Stimulated activated CD8-positive, alpha-beta memory T cell treated with anti-CD3 and anti-CD28 coated beads, Interleukin-12 subunit alpha, Interleukin-12 subunit beta, amount 100 ng/mL, for 1 hour (primary cell): Measurements from ENCODE around the gene RIMS4.
"Not testable (repeated sequence)": the region's sequence is repeated elsewhere in the genome, so short reads cannot be mapped to it uniquely, and the experiment has no call there.

Experiments
- DNase-seq: peaks from one replicate; pipeline ENCODE4 v3.0.0-alpha.2; 2020; ENCODE audit warnings: low read depth

RIMS4 gene

GRCh38 chr20:44830523-44830922 lies 20.2 kb upstream of the RIMS4 start:
- DNase-seq: no peak

GRCh38 chr20:44829688-44830087 lies 19.3 kb upstream of the RIMS4 start:
- DNase-seq: no peak

- DNase-seq: no peak
These were observed 18.3 kb upstream of the RIMS4 start for GRCh38 chr20:44828640-44829039.

GRCh38 chr20:44827401-44827800 lies 17.1 kb upstream of the RIMS4 start:
- no peak for DNase-seq

DNA sequence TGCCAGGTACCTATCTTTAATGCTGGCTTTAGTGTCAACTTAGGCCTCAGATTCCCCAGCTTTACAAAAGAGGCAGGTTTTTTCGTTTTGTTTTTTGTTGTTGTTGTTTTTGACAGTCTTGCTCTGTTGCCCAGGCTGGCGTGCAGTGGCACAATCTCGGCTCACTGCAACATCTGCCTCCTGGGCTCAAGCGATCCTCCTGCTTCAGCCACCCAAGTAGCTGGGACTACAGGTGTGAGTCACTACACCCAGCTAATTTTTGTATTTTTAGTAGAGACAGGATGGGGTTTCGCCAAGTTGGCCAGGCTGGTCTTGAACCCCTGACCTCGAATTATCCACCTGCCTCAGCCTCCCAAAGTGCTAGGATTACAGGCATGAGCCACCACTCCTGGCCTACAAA lies 11.2 kb upstream of the RIMS4 start:
- not testable (repeated sequence) for DNase-seq

DNA sequence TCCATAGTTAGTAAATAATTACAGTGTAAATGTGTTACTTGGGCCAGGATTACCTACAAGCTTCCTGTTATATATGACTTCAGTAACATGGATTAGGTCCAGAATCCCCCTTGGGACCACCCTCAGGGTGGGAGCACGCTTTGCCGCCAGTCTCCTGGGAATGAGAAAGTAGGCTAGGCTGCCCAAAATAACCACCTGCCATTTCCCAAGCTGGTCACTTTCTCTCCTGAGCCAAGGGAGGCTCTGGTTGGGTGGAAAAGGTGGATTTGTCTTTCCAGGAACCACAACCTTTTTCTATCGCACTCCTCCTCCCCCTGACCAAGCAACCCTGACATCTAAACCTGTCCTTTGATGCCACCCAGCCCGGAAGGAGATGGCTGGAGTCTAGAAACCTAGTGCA lies 9.6 kb upstream of the RIMS4 start:
- no peak for DNase-seq

GRCh38 chr20:44817143-44817910 lies 7.0 kb upstream of the RIMS4 start:
- DNase-seq: no peak

DNA sequence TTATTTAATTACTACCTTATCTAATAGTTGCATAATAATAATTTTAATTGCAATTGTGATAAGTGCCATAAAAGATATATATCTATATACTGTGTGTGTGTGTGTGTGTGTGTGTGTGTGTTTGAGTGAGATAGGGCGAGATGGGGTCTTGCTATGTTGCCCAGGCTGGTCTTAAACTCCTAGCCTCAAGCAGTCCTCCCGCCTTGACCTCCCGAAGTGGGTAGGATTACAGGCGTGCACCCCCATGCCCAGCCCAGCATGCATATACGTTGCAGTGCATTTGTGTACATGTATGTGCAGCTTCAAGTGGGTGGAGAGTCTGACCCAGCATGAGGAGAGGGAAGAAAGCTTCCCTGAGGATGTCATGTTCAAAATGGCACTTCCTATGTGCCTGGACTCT lies 4.6 kb upstream of the RIMS4 start:
- no peak for DNase-seq

- DNase-seq: no peak
These were observed 872 bp upstream of the RIMS4 start for GRCh38 chr20:44811150-44811685.

- DNase-seq: no peak
These were observed 320 bp downstream of the RIMS4 start for GRCh38 chr20:44810061-44810390.

- no peak for DNase-seq
These were observed 826 bp downstream of the RIMS4 start for GRCh38 chr20:44809380-44810060.

DNA sequence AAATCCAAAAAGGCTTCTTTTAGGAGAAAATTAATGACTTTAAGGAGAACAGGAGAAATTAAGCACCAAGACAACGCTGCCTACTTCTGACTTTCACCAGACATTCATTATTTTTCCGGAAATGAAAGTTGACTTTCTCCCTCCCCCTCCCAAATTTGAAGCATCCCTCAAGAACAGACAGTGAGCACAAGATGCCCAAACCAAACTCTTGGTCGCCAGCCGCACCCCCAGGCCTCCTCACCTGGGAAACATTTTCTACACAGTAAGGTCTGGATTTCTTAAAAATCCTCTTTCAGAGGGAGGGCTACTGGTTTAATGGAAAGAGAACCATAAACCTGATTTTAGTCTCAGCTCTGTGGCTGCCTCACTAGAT lies 2.7 kb downstream of the RIMS4 start:
- no peak for DNase-seq

- DNase-seq: no peak
These were observed 3.2 kb downstream of the RIMS4 start for GRCh38 chr20:44807051-44807683.

DNA sequence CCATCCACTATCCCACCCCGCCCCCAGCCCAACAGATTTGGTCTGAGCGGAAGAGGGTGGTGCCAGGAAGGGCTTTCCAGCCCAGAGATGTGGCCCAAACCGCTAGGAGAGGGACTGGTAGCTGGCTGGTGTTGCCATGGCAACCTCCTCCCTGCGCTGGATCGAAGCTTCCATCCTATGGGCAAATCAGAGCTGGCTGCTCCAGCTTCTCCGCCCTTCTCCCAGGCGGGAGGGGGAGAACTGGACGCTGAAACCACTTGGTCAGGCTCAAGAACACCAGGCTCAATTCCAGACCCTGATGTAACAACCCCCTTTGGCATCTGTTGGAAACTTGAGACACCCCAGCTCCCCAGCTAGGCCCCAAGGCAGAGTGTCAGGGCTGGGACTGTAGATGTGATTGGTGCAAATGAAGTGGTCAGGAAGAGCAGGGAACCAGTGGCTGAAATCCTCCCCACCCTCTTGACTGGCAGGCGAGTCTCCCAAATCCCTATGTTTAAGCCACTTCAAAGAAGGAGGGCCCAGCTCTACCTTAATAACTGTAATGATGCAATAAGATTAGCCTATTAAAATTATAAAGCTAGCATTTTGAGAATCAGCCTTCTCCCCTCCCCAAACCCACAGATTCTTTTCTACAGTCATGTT lies 4.2 kb downstream of the RIMS4 start:
- no peak for DNase-seq

- DNase-seq: no peak
These were observed 4.9 kb downstream of the RIMS4 start for GRCh38 chr20:44805335-44805978.

GRCh38 chr20:44803383-44803941 lies 6.9 kb downstream of the RIMS4 start:
- DNase-seq: no peak

GRCh38 chr20:44802702-44803101 lies 7.6 kb downstream of the RIMS4 start:
- no peak for DNase-seq

GRCh38 chr20:44800391-44801046 lies 9.8 kb downstream of the RIMS4 start:
- no peak for DNase-seq

- no peak for DNase-seq
These were observed 10.7 kb downstream of the RIMS4 start for GRCh38 chr20:44799691-44800090.

GRCh38 chr20:44796758-44797457 lies 13.4 kb downstream of the RIMS4 start:
- no peak for DNase-seq

DNA sequence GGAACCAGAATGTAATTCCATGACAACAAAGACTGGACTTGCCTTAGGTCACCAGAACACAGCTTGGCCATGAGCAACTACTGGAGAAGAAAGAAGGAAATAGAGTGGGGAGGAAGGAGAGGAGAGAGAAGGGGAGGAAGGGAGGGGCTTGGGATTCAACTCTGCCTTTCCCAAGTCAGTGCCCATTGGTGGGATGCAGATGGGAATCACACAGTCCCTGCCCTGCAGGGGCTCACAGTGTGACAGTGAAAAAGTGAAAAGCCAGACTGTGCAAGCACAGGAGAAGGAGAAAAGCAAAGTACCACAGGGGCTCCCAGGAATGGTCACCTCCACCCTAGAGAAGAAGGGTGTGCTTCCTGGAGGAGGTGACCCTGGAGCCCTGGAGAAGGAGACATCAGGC lies 14.0 kb downstream of the RIMS4 start:
- DNase-seq: no peak
